HG03025 (cell line): ENCODE results near the gene ADRA2B.
"Not testable (repeated sequence)": the region's sequence is repeated elsewhere in the genome, so short reads cannot be mapped to it uniquely, and the experiment has no call there.

Source experiments
- ATAC-seq: cut with Tn5 transposase; IDR thresholded peaks from one replicate; pipeline ENCODE4 v1.9.1; 2021; ENCODE audit warnings: mild to moderate bottlenecking, moderate library complexity; ENCODE audit not compliant: unreplicated experiment, low FRiP score

Gene ADRA2B

GRCh38 chr2:96150791-96151594 lies 34.6 kb upstream of the ADRA2B start:
- ATAC-seq: no peak

- ATAC-seq: no peak
Observed at GRCh38 chr2:96150007-96150640, 33.8 kb upstream of the ADRA2B start.

GRCh38 chr2:96148410-96149217 lies 32.2 kb upstream of the ADRA2B start:
- ATAC-seq: no peak

- ATAC-seq: no peak
Observed at GRCh38 chr2:96147593-96148201, 31.3 kb upstream of the ADRA2B start.

- ATAC-seq: no peak
Observed at GRCh38 chr2:96146881-96147592, 30.7 kb upstream of the ADRA2B start.

DNA sequence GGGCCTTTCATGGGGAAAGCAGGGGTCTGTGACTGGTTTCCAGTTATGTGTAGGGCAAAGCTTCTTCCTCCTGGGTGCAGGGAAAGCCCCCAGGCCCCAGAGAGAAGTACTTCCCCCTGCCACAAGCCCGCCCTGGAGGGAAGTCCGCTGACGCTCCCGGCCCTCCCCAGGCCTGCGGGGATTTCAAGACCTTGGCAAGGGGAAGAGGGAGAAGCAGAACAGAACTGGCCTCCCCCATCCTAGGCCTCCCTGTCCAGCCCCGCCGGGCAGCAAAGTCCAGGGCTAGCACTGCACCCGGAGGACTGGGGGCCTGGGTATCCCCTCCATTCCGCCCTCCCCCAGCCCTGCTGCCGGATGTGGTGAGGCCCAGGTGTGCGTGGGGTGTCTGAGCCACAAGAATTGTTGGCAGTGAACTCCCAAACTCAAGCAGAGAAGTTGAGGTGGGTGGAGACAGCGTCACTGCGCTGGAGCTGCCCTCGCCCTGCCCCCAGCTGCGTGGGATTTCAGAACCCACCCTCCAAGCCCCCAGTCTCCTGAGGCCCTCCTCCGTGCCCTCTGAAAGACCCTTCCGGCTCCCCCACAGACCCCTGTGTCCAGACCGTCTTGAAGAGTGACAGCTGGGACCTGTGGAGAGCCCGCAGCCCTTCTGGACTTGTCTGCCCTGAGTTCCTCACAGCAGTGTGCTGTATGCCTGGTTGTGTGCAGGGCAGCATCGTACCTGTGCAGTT lies 29.9 kb upstream of the ADRA2B start:
- no peak for ATAC-seq

- no peak for ATAC-seq
Observed at GRCh38 chr2:96145848-96146152, 29.4 kb upstream of the ADRA2B start.

GRCh38 chr2:96145036-96145847 lies 28.9 kb upstream of the ADRA2B start, which contains the start of gene DUSP2:
Gene DUSP2 (minus strand): TSS chr2:96145440. CDS start chr2:96145354, 86 bp downstream.
- ATAC-seq: peak; percentile 54

- ATAC-seq: peak; percentile 3
Observed at GRCh38 chr2:96144481-96145035, 28.2 kb upstream of the ADRA2B start.

DNA sequence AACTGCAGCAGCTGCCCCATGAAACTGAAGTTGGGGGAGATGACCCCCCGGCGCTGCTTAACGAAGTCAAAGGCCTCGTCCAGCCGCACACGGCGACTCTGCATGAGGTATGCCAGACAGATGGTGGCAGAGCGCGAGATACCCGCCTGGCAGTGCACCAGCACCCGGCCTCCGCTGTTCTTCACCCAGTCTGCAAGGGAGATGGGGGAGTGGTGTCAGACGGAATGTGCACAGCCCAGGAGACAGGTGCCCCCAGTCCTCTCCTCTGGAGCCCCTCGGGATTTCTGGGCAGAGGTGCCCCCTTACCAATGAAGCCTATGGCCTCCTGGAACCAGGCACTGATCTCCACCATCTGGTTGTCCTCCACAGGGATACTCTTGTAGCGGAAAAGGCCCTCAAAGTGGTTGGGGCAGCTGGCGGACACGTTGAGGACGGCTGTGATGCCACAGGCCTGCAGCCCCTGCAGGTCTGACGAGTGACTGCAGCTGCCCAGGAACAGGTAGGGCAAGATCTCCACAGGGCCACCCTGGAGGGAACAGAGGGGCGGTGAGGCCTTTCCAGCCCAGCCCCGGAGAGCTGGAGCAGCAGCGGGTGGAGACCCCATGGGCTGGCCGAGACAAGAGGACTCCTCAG lies 27.6 kb upstream of the ADRA2B start:
- ATAC-seq: no peak

DNA sequence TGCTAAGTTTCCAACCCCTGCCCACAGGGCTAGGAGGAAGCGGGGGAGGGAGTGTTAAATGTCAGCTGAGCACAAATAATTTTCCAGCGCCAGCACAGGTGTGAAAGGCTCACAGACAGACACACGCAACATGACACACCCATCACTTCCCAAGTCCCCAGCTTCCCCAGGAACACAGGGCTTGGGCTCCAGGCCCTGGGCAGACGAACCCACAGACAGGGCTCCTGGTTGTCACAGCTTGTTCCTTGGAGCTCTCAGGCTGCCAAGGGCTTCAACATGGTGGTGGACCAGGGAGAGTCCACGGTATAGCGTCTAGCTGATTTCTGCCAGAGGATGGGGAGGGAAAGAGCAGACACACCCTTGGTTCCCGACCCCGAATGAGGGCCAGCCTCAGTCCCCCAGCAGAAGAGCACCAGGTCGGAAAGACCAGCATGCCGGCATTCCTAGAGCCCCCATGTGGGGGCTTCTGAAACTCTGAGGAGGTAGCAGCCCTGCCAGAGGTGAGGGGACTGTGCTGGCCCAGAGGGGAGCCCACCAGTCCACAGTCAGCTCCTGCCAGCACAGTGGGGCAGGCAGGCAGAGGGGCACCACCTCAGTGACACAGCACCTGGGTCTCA lies 27.0 kb upstream of the ADRA2B start:
- no peak for ATAC-seq

DNA sequence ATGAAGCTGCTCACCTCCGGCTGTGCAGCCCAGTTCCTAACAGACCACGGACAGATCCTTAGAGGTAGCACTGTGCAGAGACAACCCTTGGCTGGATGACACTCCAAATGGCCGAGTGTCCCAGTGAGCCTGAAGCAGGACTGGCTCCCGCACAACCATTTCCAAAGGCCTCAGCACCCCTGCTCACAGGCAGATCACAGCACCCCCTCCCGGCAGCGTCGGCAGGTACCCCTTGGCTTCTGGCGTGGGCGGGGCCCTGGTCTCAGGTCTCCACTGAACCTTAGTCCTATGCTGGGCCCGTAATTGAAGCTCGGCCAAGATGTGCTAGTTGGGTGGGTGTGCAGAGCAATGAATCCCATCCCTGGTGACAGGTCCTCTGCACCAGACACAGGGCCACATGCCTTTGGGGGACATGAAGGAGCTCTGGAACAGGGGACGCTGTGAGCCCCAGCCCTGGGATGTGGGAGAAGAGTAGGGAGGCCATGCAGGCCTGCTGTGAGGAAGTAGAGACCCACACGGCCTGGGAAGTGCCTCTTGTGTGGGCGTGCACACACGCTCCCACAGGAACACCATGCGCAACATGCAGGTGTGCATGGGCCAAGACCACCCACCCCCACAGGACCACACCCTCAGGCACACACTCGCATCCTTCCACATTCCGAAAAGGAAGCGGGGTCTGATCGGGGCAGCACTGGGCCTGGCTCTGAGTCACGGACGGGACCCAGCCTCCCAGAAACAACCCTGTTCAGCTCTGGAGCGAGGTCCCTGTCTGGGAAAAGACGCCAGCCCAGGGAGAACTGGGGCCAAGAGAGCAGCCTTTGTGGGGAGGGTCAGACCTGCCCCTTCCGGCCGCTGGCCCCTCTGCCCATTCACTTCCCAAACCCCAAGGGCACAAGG lies 26.1 kb upstream of the ADRA2B start:
- no peak for ATAC-seq

DNA sequence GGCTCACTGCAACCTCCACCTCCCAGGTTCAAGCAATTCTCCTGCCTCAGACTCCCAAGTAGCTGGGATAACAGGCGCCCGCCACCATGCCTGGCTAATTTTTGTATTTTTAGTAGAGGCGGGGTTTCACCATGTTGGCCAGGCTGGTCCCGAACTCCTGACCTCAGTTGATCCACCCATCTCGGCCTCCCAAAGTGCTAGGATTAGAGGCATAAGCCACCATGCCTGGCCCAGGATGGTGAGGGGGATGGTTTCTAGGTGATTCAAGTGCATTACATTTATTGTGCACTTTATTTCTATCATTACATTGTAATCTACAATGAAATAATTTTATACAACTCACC lies 25.2 kb upstream of the ADRA2B start:
- not testable (repeated sequence) for ATAC-seq

GRCh38 chr2:96140941-96141623 lies 24.7 kb upstream of the ADRA2B start:
- no peak for ATAC-seq

DNA sequence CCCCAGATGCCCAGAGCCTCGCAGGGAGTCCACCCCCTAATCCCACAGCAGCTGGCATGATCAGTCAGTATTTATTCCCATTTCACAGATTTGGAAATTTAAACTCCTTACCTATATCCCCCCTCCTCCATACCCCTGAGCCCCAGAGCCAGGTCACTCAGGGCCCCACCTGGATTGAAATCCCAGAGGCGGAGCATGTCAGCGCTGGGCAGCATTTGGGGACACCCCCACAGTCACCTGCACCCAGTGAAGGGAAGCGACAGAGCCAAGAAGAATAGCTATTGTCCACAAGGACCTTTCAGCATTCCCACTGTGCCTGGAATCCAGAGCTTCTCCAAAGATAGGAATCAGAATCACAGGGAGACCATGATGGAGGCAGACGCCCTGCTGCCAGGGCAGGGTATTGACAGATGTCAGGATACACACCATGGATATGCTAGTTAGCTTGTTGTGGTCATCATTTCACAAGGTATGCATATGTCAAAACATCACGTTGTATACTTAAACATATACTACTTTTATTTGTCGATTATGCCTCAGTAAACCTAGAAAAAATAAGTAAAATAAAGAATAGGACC lies 22.9 kb upstream of the ADRA2B start:
- no peak for ATAC-seq
